ENCODE results near the gene CDCA8.
"Not testable (repeated sequence)": the region's sequence is repeated elsewhere in the genome, so short reads cannot be mapped to it uniquely, and the experiment has no call there.

Gene CDCA8

DNA sequence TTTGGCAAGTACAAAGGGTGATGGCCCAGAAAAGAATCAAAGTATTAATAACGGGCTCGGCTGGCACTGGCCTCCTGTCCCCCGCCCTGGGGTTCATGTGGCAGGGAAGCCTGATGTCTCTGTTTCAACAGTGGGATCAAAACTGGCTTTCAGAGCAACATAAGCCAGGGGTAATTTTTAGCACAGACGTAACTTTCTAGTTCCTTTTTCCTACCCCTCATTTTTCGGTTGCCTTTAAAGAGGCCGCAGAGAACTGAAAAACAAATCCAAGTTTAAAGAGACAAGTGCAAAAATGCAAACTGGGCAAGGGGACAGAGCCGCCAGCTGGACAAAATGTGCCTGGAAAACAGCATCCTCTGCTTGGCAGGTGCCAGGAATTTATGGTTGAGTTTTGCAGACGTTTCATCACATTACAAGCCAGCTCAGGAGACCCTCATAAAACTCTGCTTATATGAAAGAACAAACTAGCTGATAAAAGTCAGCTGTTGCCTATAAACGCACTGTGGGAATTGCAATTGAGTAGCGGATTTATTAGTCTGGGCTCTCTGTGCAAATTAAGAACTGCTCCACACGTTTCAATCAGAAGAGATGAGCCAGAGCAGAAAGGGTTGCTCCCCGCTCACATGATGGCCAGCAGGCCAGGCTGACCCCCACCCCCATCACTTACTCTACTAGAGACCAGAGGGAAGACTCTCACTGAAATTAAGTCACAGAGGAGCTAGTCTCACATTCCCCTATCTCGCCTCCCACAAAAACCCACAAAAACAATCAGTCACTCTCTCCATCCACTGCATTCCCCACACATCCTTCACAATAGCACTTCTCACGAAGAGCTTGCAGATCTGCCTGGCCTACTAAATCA lies 15.8 kb upstream of the CDCA8 start:
- no peak for DNase-seq

DNA sequence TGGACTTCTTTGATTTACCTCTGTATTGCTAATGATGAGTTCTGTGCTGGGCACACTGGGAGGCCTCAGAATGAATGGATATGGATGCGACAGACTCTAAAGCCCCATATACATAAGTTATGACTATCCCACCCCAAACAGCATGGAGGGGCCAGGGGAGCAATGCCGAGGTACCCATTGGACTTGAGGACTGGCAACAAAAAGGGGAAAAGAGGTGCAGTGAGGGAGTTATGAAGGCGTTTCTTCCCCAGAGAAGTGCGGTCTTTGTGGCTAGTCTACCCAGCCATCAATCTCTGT lies 15.2 kb upstream of the CDCA8 start:
- no peak for DNase-seq

DNA sequence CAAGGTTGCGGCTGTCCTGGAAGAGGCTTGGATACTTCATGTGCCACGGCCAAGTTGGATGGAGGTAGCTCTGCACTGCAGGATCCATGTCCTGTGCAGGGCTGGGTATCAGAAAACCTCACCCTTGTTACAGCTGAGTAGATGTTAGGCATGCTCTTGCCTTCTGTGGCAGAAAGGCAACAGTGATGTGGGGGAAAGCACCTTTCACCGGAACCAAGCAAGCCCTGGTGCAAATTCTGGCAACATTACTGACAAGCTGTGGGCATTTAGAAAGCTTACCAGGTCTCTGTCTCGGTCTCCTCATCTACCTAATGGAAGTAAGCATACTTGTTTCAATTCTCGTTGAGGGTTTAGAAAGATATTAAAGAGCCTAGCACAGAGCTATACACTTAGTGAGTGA lies 14.5 kb upstream of the CDCA8 start:
- no peak for DNase-seq

DNA sequence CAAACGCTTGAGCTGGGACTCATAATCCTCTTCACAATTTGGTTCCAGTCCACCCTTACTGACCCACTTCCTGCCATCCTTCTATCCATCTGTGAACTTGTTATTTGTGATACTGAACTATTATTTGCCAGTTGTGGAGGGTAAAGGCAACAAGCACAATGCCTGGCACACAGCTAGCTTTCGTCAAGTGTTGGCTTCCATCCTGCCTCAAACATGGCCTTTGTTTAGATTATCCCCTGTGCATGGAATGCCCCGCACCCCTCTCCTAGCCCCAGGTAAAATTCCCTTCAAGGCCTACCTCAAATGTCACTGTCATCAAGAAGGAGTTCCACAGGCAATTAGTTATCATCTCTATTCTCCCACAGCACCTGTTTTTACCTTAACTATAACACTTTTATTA lies 11.4 kb upstream of the CDCA8 start:
- no peak for DNase-seq

DNA sequence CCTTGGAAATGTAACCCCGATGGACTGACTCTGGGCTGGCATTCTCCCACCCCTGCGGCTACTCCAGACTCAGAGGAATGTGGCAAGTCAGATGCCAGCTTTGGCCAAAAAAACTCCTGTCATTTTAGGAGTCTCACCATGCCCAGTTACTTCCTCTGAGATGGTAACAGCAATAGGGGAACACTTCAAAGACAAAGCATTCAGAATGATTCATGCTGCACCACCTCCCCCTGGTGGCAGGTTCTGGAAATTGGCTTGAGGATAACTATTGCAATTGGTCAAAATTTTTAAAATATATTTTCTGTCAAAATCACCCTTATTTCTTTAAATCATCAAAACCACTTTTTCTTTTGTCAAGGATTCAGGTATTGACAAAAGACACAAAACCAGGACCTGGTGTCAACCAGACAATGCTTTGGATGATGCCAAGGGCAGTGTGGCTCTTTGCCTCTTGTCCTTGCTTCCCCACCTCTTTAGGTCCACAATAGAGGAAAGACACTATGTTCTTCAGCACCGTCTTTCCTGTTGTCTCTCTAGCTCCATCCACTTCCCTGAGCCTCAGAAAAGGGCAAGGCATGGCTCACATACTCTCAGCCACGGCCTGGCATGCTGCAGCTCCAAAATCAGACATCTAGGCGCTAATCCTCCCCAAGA lies 9.9 kb upstream of the CDCA8 start:
- DNase-seq, result peak; percentile 12

DNA sequence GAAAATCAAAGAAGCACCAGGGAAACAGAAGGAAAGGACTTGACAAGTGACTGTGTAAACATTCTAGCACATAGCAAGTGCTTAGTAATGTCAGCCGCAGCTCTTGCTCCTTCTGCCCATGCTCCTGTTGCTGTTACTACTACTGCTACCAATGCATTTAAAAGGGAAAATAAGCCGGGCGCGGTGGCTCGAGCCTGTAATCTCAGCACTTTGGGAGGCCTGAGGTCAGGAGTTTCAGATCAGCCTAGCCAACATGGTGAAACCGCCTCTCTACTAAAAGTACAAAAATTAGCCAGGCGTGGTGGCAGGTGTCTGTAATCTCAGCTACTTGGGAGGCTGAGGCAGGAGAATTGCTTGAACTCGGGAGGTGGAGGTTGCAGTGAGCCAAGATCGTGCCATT lies 8.1 kb upstream of the CDCA8 start:
- not testable (repeated sequence) for DNase-seq

DNA sequence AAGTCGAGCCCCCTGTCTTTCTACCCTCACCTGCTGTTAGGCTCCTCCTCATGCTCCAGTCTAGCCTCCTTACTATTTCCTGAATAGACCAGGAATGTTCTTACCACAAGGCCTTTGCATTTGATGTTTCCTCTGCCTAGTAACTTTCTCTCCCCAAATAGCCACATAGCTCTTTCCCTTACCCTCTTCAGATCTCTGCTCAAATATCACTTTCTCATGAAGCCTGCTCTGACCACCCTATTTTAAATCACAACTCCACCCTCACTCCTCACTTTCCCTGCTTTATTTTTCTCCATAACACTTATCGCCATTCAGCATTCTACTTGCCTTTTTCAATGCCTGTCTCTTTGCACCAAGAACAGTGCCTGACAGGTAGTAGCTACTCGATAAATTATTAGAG lies 6.6 kb upstream of the CDCA8 start:
- no peak for DNase-seq

DNA sequence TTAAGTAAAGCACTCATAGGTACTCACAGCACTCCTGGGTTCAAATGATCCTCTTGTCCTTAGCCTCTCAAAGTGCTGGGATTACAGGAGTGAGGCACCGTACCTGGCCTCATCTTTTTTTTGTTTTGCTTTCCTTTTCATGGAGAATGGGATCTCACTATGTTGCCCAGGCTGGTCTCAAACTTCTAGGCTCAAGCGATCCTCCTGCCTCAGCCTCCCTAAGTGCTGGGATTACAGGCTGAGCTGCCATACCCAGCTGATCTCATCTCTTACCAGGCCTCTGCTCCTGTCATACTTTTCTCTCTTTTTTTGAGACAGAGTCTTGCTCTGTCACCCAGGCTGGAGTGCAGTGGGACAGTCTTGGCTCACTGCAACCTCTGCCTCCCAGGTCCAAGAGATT lies 4.6 kb upstream of the CDCA8 start:
- not testable (repeated sequence) for DNase-seq

DNA sequence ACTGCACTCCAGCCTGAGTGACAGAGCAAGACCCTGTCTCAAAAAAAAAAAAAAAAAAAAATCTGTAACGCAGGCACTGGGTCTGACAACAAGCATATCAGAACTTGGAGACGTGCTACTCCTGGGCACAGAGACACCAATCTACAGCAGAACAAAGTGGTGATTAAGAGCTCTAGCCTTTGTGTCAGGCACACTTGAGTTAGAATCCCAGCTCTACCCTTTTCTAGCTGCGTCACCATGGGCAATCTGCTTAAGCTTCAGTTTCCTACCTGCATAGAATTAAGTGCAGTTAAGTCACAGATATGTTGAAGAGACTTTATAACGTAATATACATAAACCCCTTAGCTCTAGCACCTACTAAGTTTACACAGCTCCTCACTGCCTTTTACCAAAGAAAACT lies 3.4 kb upstream of the CDCA8 start:
- no peak for DNase-seq

DNA sequence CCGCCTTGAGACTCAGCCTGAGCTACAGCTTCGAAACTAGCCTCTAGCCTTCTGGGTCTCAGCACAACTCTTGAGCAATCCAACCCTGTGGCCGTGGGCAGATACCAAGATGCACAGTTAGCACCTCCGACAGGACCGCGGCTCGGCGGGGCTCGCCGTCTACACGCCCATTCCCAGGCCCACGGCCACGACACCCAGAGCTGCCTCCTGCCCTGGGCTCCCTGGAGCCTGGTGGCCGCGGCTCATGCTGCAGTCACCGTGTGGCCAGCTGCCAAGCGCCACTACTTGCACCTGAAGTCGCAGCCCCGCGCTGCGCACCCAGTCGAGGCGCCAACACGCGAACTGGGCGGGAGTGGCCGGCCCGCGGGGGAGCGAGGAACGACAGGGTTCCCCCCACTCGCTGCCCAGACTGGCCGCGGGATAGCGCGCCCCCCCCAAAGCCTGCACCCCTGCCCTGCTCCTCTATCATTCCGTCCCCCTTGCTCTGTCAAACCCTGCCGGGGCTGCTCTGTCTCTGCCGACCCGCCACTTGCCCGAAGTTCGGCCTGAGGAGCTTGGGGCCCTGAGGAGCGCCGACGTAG lies 729 bp upstream of the CDCA8 start:
- DNase-seq, result no peak

DNA sequence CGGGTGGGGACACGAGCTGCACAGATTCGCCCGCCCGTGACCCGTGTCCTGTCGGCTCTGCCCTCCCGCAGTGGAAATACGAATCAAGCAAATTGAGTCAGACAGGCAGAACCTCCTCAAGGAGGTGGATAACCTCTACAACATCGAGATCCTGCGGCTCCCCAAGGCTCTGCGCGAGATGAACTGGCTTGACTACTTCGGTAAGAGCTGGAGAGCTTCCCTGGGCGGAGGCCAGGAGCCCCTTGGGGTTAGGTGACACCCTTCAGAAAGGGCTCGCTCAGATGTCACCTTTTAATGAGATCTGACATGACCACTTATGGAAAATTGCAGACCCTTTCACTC lies 489 bp downstream of the CDCA8 start:
- DNase-seq, result no peak

DNA sequence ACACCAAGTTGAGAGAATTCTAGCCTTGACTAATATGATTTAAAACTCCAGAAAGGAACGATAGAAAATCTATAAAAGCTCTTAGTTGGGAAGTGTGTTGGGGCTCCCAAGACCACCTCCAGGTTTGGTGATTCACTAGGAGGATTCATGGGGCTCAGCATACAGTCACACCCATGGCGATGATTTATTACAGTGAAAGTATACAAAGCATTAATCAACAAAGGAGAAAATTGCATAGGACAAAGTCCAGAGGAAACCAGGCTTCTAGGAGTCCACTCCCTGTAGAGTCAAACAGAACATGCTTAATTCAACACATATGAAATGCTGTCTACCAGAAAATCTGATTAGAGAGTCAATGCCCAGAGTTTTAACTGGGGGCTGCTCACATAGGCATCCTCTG lies 4.8 kb downstream of the CDCA8 start:
- DNase-seq, result no peak

DNA sequence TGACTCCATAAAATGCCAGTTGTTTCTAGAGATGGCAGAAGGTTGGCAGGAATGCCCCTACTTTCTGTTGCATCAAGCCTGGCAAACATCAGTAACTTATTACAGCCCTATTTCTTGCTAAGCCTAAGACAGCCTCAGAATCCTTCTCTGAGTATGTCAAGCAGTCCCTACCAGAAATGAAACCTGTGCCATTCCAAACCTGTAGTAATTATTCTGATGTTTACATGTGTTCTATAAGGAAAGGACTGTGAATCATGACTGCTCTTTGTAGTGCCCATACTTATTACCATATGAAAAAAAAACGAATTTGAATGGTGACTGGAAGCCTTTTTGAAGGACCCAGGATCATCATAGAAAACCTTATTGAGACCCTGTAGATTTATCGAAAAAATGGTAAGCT lies 5.4 kb downstream of the CDCA8 start:
- DNase-seq, result no peak

DNA sequence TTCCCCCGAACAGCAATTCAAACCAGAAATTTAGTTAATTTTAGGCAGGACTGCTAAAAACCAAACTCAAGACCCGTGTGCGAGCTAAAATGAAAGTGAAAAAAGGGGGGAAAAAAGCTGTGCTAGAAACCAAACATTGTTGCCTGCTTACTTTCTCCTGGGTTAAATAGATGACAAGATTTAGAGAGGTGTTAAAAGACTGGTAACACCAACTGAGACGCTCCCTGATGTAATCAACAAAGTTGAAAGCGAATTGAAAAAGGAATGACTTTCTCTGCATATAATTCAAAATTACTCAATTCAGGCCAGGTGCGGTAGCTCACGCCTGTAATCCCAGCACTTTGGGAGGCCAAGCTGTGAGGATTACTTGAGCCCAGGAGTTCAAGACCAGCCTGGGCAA lies 6.8 kb downstream of the CDCA8 start:
- no peak for DNase-seq

DNA sequence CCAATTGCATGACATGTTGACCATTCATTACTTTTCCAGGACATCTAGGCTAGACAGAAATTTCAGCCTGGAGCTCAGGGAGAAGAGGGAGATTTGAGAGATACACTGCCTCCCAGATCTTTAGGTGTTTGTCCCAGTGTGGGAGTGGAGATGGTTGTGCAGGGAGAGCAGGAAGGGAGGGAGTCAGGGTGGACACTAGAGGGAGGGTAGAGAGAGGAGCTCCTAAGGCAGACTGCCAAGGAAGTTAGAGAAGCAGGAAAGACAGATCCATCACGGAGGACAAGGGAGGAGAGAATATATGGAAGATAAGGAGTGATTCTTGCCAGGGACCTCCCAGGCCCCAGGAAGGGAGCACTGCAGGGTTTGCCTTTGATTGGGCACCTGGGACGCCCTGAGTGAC lies 8.7 kb downstream of the CDCA8 start:
- DNase-seq, result no peak

DNA sequence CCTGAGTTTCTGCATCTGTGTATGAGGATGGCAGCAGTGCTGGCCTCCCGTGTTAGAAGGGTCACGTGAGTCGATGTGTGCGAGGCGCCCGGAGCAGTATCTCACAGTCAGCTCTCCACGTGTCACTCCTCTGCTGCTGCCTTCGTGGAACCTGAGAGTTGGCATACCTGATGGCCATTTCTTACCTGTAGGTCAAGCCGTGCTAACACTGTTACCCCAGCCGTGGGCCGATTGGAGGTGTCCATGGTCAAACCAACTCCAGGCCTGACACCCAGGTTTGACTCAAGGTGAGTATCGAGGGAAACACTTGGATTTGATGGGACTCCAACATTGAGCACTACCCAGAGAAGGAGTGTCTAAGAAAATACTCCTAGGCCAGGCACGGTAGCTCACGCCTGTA lies 10.7 kb downstream of the CDCA8 start:
- DNase-seq, result no peak

DNA sequence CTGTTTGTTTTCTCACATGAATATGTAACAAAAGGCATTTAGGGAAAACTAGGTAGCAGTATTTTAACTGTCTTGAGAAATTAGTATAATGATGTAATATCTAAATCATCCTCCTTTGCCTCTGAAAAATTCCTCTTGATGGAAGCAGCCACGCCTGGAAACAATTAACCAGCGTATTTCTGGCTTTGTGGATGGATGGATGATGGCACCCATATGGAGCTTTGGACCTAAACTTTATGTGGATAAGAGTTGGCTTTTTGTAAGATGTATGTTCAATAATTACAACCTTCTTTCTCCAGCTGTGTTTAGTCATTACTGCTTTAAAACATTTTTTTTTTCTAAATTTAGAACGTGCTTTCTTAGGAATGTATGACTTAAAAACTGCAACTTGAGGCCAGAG lies 12.7 kb downstream of the CDCA8 start:
- DNase-seq, result no peak

DNA sequence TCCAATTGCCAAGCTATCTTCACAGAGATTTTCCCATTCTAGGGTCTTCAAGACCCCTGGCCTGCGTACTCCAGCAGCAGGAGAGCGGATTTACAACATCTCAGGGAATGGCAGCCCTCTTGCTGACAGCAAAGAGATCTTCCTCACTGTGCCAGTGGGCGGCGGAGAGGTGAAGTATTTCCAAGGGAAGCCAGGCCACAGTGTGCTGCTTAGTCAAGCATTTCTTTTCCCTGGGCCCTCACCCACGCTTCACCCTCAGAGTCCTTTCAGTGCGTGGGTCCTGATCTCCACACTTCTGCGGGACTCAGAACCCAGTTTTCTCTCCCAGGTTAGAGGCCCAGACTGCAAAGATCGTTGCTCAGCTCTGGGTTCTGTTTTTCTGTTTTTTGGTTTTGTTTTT lies 13.1 kb downstream of the CDCA8 start:
- DNase-seq, result no peak

DNA sequence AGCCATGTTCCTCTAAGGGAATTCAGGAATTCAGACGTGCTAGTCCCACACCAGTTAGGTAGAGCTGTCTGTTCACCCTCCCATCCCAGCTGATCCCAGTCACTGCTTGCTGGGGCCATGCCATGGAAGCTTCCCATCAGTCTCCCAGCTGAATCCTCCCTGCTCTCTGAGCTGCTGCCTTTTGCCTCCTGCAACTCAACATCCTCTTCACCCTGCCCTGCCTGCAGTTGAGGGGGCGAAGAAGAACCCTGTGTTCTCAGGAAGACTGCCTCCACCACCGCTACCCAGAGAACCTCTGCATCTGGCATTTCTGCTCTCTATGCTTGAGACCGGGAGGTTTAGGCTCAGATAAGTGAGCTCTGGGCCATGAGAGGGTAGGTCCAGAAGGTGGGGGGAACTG lies 16.2 kb downstream of the CDCA8 start:
- no peak for DNase-seq

DNA sequence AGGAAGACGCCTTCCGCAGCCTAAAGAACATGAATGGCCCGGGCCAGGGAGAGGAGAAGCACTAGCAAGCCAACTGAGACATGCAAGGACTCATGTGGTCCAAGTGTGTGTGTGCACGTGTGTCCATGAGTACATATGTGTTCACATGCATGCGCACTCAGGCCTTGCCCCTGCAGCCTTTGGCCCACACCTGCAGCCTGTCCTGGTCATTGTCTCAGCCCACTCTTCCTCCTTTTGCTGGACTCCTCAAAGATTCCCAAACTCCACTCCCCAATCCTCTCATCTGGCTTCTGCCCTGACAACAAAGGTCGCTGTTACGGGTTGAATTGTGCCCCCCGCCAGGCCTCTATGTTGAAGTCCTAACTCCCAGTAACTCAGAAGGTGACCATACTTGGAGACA lies 21.9 kb downstream of the CDCA8 start:
- DNase-seq, result no peak

DNA sequence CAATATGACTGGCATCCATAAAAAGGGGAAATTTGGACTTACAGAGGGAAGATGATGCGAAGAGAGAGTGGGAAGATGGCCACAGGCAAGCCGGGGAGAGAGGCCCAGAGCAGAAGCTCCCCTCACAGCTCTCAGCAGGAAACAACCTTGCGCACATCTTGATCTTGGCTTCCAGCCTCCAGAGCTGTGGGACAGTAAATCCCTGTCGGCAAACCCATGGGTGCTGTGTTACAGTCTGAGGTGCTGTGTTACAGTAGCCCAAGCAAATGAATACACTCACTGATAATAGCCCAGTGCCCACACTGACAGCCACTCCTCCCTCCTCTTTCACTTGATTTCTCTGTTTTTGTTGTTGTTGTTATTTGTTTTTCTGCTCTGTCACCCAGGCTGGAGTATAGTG lies 22.4 kb downstream of the CDCA8 start:
- DNase-seq, result no peak

DNA sequence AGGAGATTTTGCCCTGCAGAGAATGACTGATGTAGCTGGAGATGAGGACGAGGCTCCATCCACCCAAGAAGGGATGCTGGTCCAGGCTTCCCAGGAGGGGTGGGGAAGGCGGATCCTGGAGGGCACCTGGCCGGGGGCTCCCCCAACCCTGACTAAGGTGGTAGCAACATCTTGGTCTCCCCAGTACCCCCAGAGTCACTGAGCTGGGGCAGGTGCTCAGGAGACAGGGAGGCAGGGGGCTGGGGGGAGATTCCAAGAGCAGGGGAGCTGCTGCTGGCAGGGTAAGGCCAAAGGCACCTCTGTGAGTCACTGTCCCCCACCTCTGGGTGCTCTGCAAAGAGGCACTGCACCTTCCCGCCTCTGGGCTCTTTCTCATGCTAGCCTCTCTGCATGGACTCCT lies 24.0 kb downstream of the CDCA8 start:
- DNase-seq, result no peak

DNA sequence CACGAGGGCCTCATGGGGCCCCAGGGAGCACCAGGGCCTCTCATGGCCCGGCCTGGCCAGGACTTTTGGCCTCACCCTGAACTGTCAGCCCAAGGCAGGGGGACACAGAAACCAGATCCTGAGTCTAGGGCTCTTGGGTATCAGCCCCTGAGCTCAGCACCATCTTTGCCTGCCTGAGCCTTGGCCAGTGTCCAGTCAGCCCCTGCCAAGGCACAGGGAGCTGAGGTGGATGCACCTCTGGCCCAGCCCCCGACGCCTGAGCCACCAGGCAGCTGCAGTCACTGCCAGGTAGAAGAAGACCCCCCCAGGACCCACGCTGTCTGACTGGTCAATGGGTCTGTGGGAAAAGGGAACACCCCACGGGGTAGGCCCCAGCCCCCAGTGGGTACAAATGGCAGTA lies 25.3 kb downstream of the CDCA8 start:
- no peak for DNase-seq

DNA sequence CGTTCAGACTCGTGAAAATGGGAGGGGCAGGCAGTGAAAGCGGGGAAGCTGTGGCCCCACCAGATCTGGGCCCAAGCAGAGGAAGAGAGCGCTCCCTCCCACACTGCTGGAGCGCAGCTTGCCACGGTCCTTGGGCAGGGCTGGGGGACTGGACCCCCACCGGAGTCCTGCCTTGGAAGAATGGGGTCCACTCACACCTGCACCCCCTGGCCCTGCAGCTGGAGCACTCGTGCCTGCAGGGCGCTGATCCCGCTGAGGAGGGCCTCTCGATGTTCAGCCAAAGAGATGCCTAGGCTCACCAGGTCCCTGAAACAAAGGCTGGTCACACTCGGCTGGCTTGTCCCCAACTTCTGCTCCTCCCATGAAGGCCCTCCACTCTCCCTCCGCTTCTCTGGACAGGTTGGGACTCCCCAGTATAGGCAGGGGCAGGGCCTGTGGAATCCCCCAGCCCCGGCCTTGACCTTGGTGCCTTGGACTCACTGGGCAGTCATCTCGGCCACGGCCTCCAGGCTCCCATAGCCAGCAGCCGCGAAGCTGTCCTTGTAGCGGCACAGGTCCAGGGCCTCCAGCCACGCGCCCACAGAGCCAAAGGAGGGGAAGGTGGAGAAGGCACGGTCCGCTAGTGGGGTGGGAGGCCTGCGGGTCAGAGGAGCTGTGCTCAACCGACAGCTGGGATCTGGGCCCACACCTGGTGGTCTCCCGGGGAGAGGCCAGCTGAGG lies 26.0 kb downstream of the CDCA8 start:
- DNase-seq, result no peak

All from NCI-H748 treated with DMSO at 0.1 percent for 48 hours (cell line).